OCI-LY3 (cell line): ENCODE measurements around the gene RHCE.

Experiments
- EZH2phosphoT487 ChIP-seq: fragments of 200-600 bp; shearing (Covaris generic); IDR thresholded peaks from 2 replicates; pipeline ENCODE4 v1.6.1; 2018; ENCODE audit warnings: antibody characterized with exemption, mixed run types, low read depth
- TF ChIP-seq, protein P1 (sequence below): fragments of 200-600, 300-600 bp; sonication (generic); IDR thresholded peaks from 2 replicates; pipeline ENCODE4 v1.5.1; 2014; ENCODE audit warnings: antibody characterized with exemption, low read length, low read depth

DNA sequence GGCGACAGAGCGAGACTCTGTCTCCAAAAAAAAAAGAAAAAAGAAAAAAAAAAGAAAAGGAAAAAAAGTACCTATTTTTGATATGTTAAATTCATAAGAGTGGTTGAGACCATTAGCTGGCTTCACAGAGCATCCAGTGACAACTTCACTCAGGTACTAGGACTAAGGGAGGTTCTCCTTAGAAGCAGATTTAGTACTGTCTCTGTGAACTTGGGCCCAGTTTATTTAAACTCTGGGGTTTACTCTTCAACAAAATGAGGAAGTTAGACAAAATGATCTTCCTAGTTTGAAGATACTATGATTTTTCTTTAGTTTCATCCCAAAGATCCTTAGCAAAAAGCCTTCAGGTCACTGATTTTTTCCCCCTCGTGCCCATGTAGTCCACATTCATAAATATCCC lies 31.3 kb upstream of the RHCE start:
- TF ChIP-seq, protein P1, sequence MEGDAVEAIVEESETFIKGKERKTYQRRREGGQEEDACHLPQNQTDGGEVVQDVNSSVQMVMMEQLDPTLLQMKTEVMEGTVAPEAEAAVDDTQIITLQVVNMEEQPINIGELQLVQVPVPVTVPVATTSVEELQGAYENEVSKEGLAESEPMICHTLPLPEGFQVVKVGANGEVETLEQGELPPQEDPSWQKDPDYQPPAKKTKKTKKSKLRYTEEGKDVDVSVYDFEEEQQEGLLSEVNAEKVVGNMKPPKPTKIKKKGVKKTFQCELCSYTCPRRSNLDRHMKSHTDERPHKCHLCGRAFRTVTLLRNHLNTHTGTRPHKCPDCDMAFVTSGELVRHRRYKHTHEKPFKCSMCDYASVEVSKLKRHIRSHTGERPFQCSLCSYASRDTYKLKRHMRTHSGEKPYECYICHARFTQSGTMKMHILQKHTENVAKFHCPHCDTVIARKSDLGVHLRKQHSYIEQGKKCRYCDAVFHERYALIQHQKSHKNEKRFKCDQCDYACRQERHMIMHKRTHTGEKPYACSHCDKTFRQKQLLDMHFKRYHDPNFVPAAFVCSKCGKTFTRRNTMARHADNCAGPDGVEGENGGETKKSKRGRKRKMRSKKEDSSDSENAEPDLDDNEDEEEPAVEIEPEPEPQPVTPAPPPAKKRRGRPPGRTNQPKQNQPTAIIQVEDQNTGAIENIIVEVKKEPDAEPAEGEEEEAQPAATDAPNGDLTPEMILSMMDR: no peak
- TF ChIP-seq EZH2phosphoT487: no peak
